ENCODE data around the gene KCTD20.

KCTD20 gene

GRCh38 chr6:36419310-36419709 lies 23.5 kb upstream of the KCTD20 start:
- H3K4me1 ChIP-seq (ENCODE audit: control insufficient read depth, insufficient read depth, low read length) = no peaks in the 10 kb centered on the region
- H3K36me3 ChIP-seq (ENCODE audit: control insufficient read depth in 2 of 2, insufficient read depth in 1 of 2, low read length in 2 of 2) = no peaks in the 10 kb centered on the region
- H3K27ac ChIP-seq (ENCODE audit: extremely low read depth, low read depth, low read length) = no peak overlapping the region
- ChIA-PET POLR2A (interaction anchor here (0.6 kb wide), 1 partner anchor 86 kb away, joined by 7 read pairs; no protein-coding TSS in a partner anchor), CTCF (interaction anchor here (1.1 to 1.9 kb wide), 2 partner anchors 9 to 12 kb away, joined by 4 to 5 read pairs; no protein-coding TSS in a partner anchor)
- no peaks in the 10 kb centered on the region for H3K9me3 ChIP-seq (ENCODE audit: control insufficient read depth, insufficient read depth, low read depth, low read length)
- no peak overlapping the region for H3K4me3 ChIP-seq (ENCODE audit: low read depth, low read length)
- TF ChIP-seq PRDM1 (tag by site-specific recombination; IDR thresholded peaks at IDR 0.05) = 0 out of 2 replicates have a peak, but pooled peaks have one; percentile 24
- TF ChIP-seq ZNF362 (tag by site-specific recombination; IDR thresholded peaks at IDR 0.05) = no peak

GRCh38 chr6:36422714-36423100 lies 20.1 kb upstream of the KCTD20 start:
- ChIA-PET POLR2A (interaction anchor here (0.6 to 2.0 kb wide), 15 partner anchors 13 to 835 kb away, joined by 3 to 28 read pairs (median 5); partner anchors contain the start of genes PXT1 and TBC1D22B), CTCF (interaction anchor here (0.5 to 2.1 kb wide), 19 partner anchors 9 to 338 kb away, joined by 3 to 9 read pairs (median 4); no protein-coding TSS in a partner anchor)
- peak overlapping the region; percentile 28 for H3K4me3 ChIP-seq (ENCODE audit: low read depth, low read length)
- no peaks in the 10 kb centered on the region for H3K4me1 ChIP-seq (ENCODE audit: control insufficient read depth, insufficient read depth, low read length)
- no peaks in the 10 kb centered on the region for H3K36me3 ChIP-seq (ENCODE audit: control insufficient read depth in 2 of 2, insufficient read depth in 1 of 2, low read length in 2 of 2)
- TF ChIP-seq PRDM4 (tag by site-specific recombination; IDR thresholded peaks at IDR 0.05) (peak; percentile 15; the same call in 1 of the 2 replicates), ZNF561 (tag by site-specific recombination; IDR thresholded peaks at IDR 0.05; ENCODE audit: borderline replicate concordance) (no peak), GLI4 (tag by site-specific recombination; IDR thresholded peaks at IDR 0.05) (no peak), ZSCAN23 (tag by site-specific recombination; IDR thresholded peaks at IDR 0.05) (no peak)
- H3K9me3 ChIP-seq (ENCODE audit: control insufficient read depth, insufficient read depth, low read depth, low read length) = no peaks in the 10 kb centered on the region
- peak overlapping the region; percentile 24; the same call in 1 of the 2 replicates for H3K27ac ChIP-seq (ENCODE audit: extremely low read depth, low read depth, low read length)

- H3K4me3 ChIP-seq (ENCODE audit: low read depth, low read length) = peak overlapping the region; percentile 39
- ChIA-PET CTCF (interaction anchor here (0.5 to 2.1 kb wide), 23 partner anchors 9 to 903 kb away, joined by 3 to 9 read pairs (median 4); no protein-coding TSS in a partner anchor), POLR2A (interaction anchor here (0.6 to 2.0 kb wide), 17 partner anchors 12 to 834 kb away, joined by 3 to 28 read pairs (median 5); partner anchors contain the start of genes PXT1 and TBC1D22B)
- peak overlapping the region; percentile 60; the same call in 1 of the 2 replicates for H3K27ac ChIP-seq (ENCODE audit: extremely low read depth, low read depth, low read length)
- H3K4me1 ChIP-seq (ENCODE audit: control insufficient read depth, insufficient read depth, low read length) = no peaks in the 10 kb centered on the region
- no peaks in the 10 kb centered on the region for H3K36me3 ChIP-seq (ENCODE audit: control insufficient read depth in 2 of 2, insufficient read depth in 1 of 2, low read length in 2 of 2)
- H3K9me3 ChIP-seq (ENCODE audit: control insufficient read depth, insufficient read depth, low read depth, low read length) = no peaks in the 10 kb centered on the region
- no peak for TF ChIP-seq ZNF555 (tag by site-specific recombination; conservative IDR thresholded peaks at IDR 0.05)
- TF ChIP-seq PRDM1 (tag by site-specific recombination; IDR thresholded peaks at IDR 0.05) = 0 out of 2 replicates have a peak, but pooled peaks have one; percentile 27
- TF ChIP-seq WT1 (tag by site-specific recombination; IDR thresholded peaks at IDR 0.05) = peak; percentile 78
- peak; percentile 53 for TF ChIP-seq ZNF629 (tag by site-specific recombination; IDR thresholded peaks at IDR 0.05)
- peak; percentile 52; the same call in 1 of the 2 replicates for TF ChIP-seq ZNF18 (tag by site-specific recombination; IDR thresholded peaks at IDR 0.05)
- TF ChIP-seq OSR2 (tag by site-specific recombination; IDR thresholded peaks at IDR 0.05) = peak; percentile 65
- peak; percentile 95 for TF ChIP-seq PBX3 (CRISPR knock-in tag; IDR thresholded peaks at IDR 0.05)
- TF ChIP-seq ZBTB44 (tag by site-specific recombination; IDR thresholded peaks at IDR 0.05) = no peak
- peak; percentile 73 for TF ChIP-seq ZNF366 (tag by site-specific recombination; conservative IDR thresholded peaks at IDR 0.05)
- TF ChIP-seq ZNF692 (tag by site-specific recombination; IDR thresholded peaks at IDR 0.05) = peak; percentile 53; the same call in 1 of the 2 replicates
- TF ChIP-seq ZBTB17 (tag by site-specific recombination; IDR thresholded peaks at IDR 0.05) = peak; percentile 77
- TF ChIP-seq SP2 (tag by site-specific recombination; IDR thresholded peaks at IDR 0.05) = peak; percentile 61
- peak; percentile 84 for TF ChIP-seq SP7 (tag by site-specific recombination; IDR thresholded peaks at IDR 0.05)
- peak; percentile 72; the same call in 1 of the 2 replicates for TF ChIP-seq ZNF2 (tag by site-specific recombination; IDR thresholded peaks at IDR 0.05)
Measured at GRCh38 chr6:36423101-36423824, 19.5 kb upstream of the KCTD20 start.
